Neural crest cell (in vitro differentiated cells): ENCODE results near the gene HSD17B11. TPM values are rescaled to one million over a fixed set of nuclear protein-coding genes. Genes with fewer than 3 reads are reported as not detected.
"Not testable (repeated sequence)": the region's sequence is repeated elsewhere in the genome, so short reads cannot be mapped to it uniquely, and the experiment has no call there.

Experiments used
- DNase-seq: peaks from one replicate; pipeline ENCODE4 v3.0.0; 2021; ENCODE audit warnings: low read depth, mixed read lengths, low spot score
- H3K27ac Mint-ChIP-seq: one replicate; pipeline ENCODE4 v1.8.0; 2021; ENCODE audit warnings: mild to moderate bottlenecking, mixed read lengths; ENCODE audit not compliant: unreplicated experiment
- H3K27me3 Mint-ChIP-seq: 2 replicates; pipeline ENCODE4 v1.8.0; 2021; ENCODE audit warnings: low read depth, mild to moderate bottlenecking, mixed read lengths
- H3K36me3 Mint-ChIP-seq: 2 replicates; pipeline ENCODE4 v1.8.0; 2021; ENCODE audit warnings: low read depth, mild to moderate bottlenecking, mixed read lengths
- H3K4me1 Mint-ChIP-seq: 2 replicates; pipeline ENCODE4 v1.8.0; 2021; ENCODE audit warnings: mixed read lengths
- H3K4me3 Mint-ChIP-seq: one replicate; pipeline ENCODE4 v1.8.0; 2021; ENCODE audit warnings: mild to moderate bottlenecking, mixed read lengths
- H3K9me3 Mint-ChIP-seq: 2 replicates; pipeline ENCODE4 v1.8.0; 2021; ENCODE audit warnings: mixed read lengths
- total RNA-seq: library from RNA; stranded (reverse); gene quantifications from 2 replicates; pipeline ENCODE4 v1.2.1, GENCODE V29; 2021
- TF ChIP-seq, protein P1 (sequence below): fragments of 200-600 bp; sonication (generic); conservative IDR thresholded peaks from 2 replicates; pipeline ENCODE4 v1.5.0; 2021; ENCODE audit warnings: antibody characterized with exemption, mild to moderate bottlenecking

HSD17B11 gene
- total RNA-seq, 1 donor from 2014 or later = 18.4 TPM

DNA sequence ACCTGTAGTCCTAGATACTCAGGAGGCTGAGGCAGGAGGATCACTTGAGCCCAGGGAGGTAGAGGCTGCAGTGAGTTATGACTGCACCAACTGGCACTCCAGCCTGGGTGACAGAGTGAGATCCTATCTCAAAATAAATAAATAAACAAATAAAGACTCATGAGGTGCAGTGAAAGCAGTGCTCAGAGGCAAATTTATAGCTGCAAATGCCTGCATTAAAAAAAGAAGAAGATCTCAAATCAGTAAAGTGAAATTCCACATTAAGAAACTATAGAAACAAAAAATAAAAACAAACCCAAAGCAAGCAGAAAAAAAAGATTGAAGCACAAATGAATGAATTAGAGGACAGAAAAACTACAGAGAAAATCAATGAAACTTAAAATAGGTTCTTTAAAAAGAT lies 45.8 kb downstream of the HSD17B11 start:
- Mint-ChIP-seq H3K27ac (no peak overlapping the region), H3K36me3 (peaks cover 25% of the 10 kb centered on the region), H3K4me3 (no peak overlapping the region), H3K27me3 (no peaks in the 10 kb centered on the region), H3K4me1 (no peaks in the 10 kb centered on the region), H3K9me3 (peaks cover 6% of the 10 kb centered on the region)
- DNase-seq = no peak
- TF ChIP-seq, protein P1, sequence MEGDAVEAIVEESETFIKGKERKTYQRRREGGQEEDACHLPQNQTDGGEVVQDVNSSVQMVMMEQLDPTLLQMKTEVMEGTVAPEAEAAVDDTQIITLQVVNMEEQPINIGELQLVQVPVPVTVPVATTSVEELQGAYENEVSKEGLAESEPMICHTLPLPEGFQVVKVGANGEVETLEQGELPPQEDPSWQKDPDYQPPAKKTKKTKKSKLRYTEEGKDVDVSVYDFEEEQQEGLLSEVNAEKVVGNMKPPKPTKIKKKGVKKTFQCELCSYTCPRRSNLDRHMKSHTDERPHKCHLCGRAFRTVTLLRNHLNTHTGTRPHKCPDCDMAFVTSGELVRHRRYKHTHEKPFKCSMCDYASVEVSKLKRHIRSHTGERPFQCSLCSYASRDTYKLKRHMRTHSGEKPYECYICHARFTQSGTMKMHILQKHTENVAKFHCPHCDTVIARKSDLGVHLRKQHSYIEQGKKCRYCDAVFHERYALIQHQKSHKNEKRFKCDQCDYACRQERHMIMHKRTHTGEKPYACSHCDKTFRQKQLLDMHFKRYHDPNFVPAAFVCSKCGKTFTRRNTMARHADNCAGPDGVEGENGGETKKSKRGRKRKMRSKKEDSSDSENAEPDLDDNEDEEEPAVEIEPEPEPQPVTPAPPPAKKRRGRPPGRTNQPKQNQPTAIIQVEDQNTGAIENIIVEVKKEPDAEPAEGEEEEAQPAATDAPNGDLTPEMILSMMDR = no peak

- peaks cover 6% of the 10 kb centered on the region for H3K9me3 Mint-ChIP-seq
- peaks cover 35% of the 10 kb centered on the region for H3K36me3 Mint-ChIP-seq
- H3K4me1 Mint-ChIP-seq = no peaks in the 10 kb centered on the region
- no peak for DNase-seq
- no peak overlapping the region for H3K4me3 Mint-ChIP-seq
- TF ChIP-seq, protein P1 = no peak
- no peak overlapping the region for H3K27ac Mint-ChIP-seq
- H3K27me3 Mint-ChIP-seq = no peaks in the 10 kb centered on the region
Observed at GRCh38 chr4:87342872-87343271, 48.1 kb downstream of the HSD17B11 start.

DNA sequence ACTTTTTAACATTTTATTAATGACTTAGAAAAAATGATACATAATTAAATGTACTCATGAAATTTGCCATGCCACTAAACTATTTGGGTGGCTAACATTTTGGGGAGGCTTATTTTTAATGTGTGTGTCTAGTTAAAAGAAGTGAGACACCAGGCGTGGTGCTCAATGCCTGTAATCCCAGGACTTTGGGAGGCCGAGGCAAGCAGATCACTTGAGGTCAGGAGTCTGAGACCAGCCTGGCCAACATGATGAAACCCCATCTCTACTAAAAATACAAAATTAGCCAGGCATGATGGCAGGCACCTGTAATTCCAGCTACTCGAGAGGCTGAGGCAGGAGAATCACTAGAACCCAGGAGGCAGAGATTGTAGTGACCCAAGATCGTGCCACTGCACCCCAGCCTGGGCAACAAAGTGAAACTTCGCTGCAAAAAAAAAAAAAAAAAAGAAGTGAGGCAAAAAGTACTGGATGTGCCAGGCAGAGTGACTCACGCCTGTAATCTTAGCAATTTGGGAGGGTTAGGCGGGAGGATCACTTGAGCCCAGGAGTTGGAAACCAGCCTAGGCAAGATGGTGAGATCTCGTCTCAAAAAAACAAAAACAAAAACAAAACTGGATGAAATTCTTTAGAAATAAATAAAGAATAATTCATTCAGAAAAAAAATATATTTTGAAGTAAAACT lies 48.9 kb downstream of the HSD17B11 start:
- not testable (repeated sequence) for H3K27me3 Mint-ChIP-seq, H3K9me3 Mint-ChIP-seq, H3K4me1 Mint-ChIP-seq, DNase-seq, H3K4me3 Mint-ChIP-seq, H3K27ac Mint-ChIP-seq
- H3K36me3 Mint-ChIP-seq = peaks cover 37% of the 10 kb centered on the region

- Mint-ChIP-seq H3K9me3 (peaks cover 5% of the 10 kb centered on the region), H3K4me3 (no peak overlapping the region), H3K27ac (no peak overlapping the region), H3K4me1 (no peaks in the 10 kb centered on the region), H3K27me3 (no peaks in the 10 kb centered on the region), H3K36me3 (peaks cover 29% of the 10 kb centered on the region)
- TF ChIP-seq, protein P1 = no peak
- no peak for DNase-seq
Observed at GRCh38 chr4:87339440-87339839, 51.5 kb downstream of the HSD17B11 start.

GRCh38 chr4:87337361-87337760 lies 53.6 kb downstream of the HSD17B11 start:
- H3K27ac Mint-ChIP-seq = no peak overlapping the region
- peaks cover 38% of the 10 kb centered on the region for H3K36me3 Mint-ChIP-seq
- no peak overlapping the region for H3K4me3 Mint-ChIP-seq
- no peaks in the 10 kb centered on the region for H3K27me3 Mint-ChIP-seq
- peaks cover 16% of the 10 kb centered on the region for H3K9me3 Mint-ChIP-seq
- DNase-seq = no peak
- TF ChIP-seq, protein P1 = no peak
- no peaks in the 10 kb centered on the region for H3K4me1 Mint-ChIP-seq

- H3K4me3 Mint-ChIP-seq = no peak overlapping the region
- no peak overlapping the region for H3K27ac Mint-ChIP-seq
- H3K9me3 Mint-ChIP-seq = peaks cover 24% of the 10 kb centered on the region
- H3K36me3 Mint-ChIP-seq = peaks cover 39% of the 10 kb centered on the region
- H3K4me1 Mint-ChIP-seq = no peaks in the 10 kb centered on the region
- no peak for DNase-seq
- TF ChIP-seq, protein P1 = no peak
- H3K27me3 Mint-ChIP-seq = no peaks in the 10 kb centered on the region
Observed at GRCh38 chr4:87333267-87333666, 57.7 kb downstream of the HSD17B11 start.
